Measurements from ENCODE around the gene GALR2.

Gene GALR2

DNA sequence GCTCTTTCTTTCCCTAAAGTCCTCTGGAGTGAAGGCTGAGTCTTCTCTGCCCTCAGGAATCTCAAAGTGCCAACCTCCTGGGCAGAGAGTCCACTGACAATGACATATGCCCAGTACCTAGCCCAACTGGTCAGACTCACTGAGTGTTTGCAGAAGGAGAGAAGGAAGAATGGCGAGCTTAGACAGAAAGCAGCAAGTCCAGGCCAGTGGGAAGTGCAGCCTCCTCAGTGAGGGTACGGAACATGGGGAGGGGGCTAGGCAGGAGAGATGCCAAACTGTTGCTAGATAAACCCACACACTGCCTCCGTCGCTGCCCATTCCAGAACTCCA, 28.3 kb downstream of the GALR2 start:
- Histone ChIP-seq H3K4me3 (ENCODE audit: low read depth, low read length) (peak overlapping the region; percentile 62), H3K27ac (peak overlapping the region; percentile 92), H3K27me3 (ENCODE audit: insufficient read depth, low read depth, severe bottlenecking) (no peaks in the 10 kb centered on the region), H3K9me3 (ENCODE audit: severe bottlenecking) (no peaks in the 10 kb centered on the region), H3K36me3 (peaks cover 47% of the 10 kb centered on the region)
- TF ChIP-seq, protein P1, sequence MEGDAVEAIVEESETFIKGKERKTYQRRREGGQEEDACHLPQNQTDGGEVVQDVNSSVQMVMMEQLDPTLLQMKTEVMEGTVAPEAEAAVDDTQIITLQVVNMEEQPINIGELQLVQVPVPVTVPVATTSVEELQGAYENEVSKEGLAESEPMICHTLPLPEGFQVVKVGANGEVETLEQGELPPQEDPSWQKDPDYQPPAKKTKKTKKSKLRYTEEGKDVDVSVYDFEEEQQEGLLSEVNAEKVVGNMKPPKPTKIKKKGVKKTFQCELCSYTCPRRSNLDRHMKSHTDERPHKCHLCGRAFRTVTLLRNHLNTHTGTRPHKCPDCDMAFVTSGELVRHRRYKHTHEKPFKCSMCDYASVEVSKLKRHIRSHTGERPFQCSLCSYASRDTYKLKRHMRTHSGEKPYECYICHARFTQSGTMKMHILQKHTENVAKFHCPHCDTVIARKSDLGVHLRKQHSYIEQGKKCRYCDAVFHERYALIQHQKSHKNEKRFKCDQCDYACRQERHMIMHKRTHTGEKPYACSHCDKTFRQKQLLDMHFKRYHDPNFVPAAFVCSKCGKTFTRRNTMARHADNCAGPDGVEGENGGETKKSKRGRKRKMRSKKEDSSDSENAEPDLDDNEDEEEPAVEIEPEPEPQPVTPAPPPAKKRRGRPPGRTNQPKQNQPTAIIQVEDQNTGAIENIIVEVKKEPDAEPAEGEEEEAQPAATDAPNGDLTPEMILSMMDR (IDR thresholded peaks at IDR 0.05; ENCODE audit: low read depth, low read length) = no peak
- no peak for DNase-seq

DNA sequence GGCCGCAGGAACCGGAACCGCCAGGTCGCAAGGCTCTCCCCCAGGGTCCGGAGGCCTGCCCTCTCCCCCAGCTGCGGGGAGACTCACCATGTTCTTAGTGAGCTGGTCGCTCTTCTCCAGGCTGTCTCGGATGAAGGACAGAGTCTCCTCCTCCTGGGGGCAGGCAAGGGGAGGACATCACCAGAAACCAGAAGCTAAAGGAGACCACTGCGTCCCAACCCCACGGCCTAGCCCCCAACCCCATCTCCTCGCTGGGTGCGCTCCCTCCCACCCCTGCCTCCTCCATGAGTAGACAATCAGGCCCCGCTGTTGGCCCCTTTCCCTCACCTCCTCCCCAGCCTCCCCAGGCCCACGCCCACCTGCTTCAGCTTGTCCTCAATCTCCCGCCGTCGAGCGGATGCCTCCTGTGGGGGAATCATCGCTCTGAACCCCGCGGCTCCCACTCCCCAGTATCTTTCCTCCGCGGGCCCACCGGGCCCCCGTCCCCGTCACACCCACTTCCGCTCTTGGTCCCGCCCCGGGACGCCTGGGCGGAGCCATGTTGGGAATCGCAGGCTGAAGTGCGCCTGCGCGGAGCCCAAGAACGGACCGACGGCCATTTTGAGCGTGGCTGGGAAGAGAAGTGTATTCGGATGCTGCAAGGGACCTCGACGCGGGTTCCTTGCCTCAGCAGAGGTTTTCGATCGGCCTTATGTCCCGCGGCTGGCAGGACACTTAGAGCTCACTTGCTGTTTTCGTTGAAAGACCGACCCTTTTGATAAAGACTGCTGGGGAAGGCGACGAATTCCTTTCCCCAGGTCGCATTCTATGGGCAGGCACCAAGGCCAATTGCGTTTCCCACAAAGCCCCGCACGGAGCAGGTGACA, 28.9 kb downstream of the GALR2 start, which contains the start of gene EXOC7:
TSS of gene EXOC7 (minus strand) at position 514 of the 866 bp plus-strand sequence. CDS start at position 419, 95 bp downstream.
- no peaks in the 10 kb centered on the region for H3K27me3 ChIP-seq (ENCODE audit: insufficient read depth, low read depth, severe bottlenecking)
- H3K9me3 ChIP-seq (ENCODE audit: severe bottlenecking) = no peaks in the 10 kb centered on the region
- H3K36me3 ChIP-seq = peaks cover 41% of the 10 kb centered on the region
- peak within 1 kb of the TSS; percentile 92 for H3K27ac ChIP-seq
- H3K4me3 ChIP-seq (ENCODE audit: low read depth, low read length) = peak within 1 kb of the TSS; percentile 62
- DNase-seq = peak; percentile 95
- TF ChIP-seq, protein P1 (IDR thresholded peaks at IDR 0.05; ENCODE audit: low read depth, low read length) = no peak

DNA sequence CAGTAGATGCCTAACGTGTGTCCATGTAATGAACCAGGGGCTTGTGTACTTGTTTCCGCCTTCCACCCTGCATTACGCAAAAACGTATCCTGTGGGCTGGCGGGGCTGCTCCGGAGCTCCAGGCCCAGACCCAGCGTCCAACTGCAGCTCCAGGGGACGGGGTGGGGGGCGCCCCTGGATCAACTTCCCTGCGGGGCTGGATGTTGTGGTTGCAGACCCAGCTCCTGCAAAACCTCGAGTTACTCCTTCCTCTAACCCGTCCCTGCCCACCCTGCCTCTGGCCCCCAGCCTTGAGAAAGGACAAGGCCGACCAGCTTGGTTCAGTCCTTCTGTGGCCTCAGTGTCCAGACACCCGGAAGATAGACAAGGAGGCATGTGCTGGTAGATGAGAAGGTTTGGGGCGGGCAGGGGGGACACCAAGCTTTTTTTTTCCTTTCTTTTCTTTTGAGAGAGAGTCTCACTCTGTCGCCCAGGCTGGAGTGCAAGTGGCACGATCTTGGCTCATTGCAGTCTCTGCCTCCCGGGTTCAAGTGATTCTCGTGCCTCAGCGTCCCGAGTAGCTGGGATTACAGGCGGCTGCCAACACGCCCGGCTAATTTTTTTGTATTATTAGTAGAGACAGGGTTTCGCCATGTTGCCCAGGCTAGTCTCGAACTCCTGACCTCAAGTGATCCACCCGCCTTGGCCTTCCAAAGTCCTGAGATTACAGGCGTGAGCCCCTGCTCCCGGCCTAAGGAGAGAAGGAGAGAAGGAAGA, 29.7 kb downstream of the GALR2 start:
- peak overlapping the region; percentile 92 for H3K27ac ChIP-seq
- DNase-seq = no peak

DNA sequence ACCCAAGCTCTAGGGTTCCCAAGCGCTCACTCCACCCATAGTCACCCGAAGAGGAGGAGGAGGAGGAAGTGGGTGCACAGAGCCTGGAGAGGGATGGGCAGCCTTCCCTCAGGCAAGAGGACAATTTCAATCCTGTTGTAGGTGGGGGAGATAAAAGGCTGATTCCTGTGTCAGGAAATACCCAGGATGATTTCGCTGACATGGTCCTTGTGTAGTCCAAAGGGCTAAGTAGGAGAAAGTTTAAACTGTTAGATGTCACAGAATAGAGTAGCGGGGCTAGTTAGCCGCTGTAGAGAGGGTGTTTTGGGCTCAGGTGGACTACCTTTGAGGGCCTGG, 30.3 kb downstream of the GALR2 start:
- TF ChIP-seq, protein P1 (IDR thresholded peaks at IDR 0.05; ENCODE audit: low read depth, low read length) = no peak
- Histone ChIP-seq H3K27ac (peak overlapping the region; percentile 92), H3K9me3 (ENCODE audit: severe bottlenecking) (no peaks in the 10 kb centered on the region), H3K27me3 (ENCODE audit: insufficient read depth, low read depth, severe bottlenecking) (no peaks in the 10 kb centered on the region), H3K36me3 (peaks cover 29% of the 10 kb centered on the region), H3K4me3 (ENCODE audit: low read depth, low read length) (no peak overlapping the region)
- DNase-seq = no peak

More for the DNA sequence above, 29.7 kb downstream of the GALR2 start:
- Histone ChIP-seq H3K9me3 (ENCODE audit: severe bottlenecking) (no peaks in the 10 kb centered on the region), H3K4me3 (ENCODE audit: low read depth, low read length) (peak overlapping the region; percentile 62), H3K36me3 (peaks cover 34% of the 10 kb centered on the region), H3K27me3 (ENCODE audit: insufficient read depth, low read depth, severe bottlenecking) (no peaks in the 10 kb centered on the region)
- TF ChIP-seq, protein P1 (IDR thresholded peaks at IDR 0.05; ENCODE audit: low read depth, low read length) = no peak

DNA sequence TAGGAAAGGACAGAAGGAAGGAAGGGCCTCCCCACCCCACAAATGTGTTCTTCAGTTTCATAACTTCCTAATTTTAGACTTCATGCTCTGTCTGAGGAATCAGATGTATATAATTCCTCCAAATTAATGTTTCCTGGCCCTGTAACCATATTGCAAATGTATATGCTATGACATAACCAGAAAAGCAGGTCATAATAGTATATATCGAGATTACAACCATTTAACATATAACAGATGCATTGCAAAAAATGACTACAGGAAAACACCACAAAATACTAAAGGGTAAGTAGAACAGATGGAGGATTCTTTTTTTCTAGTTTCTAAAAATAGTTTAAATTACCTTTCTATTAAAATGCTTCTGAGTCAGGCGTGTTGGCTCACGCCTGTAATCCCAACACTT, 32.1 kb downstream of the GALR2 start:
- DNase-seq = no peak
- TF ChIP-seq, protein P1 (IDR thresholded peaks at IDR 0.05; ENCODE audit: low read depth, low read length) = no peak
- peak overlapping the region; percentile 92 for H3K27ac ChIP-seq
- H3K4me3 ChIP-seq (ENCODE audit: low read depth, low read length) = peak overlapping the region; percentile 5; the same call in 1 of the 2 replicates
- H3K9me3 ChIP-seq (ENCODE audit: severe bottlenecking) = no peaks in the 10 kb centered on the region
- H3K27me3 ChIP-seq (ENCODE audit: insufficient read depth, low read depth, severe bottlenecking) = no peaks in the 10 kb centered on the region
- H3K36me3 ChIP-seq = peaks cover 11% of the 10 kb centered on the region
